NCI-H2029 (cell line): ENCODE measurements around the gene NXPH1.
A peak's percentile ranks its signal among the peaks of the same experiment; 100 is the strongest.

ENCODE experiments used
- DNase-seq: peaks from one replicate; lab custom pipeline; 2025; lab: John Stamatoyannopoulos, UW

The NXPH1 gene

DNA sequence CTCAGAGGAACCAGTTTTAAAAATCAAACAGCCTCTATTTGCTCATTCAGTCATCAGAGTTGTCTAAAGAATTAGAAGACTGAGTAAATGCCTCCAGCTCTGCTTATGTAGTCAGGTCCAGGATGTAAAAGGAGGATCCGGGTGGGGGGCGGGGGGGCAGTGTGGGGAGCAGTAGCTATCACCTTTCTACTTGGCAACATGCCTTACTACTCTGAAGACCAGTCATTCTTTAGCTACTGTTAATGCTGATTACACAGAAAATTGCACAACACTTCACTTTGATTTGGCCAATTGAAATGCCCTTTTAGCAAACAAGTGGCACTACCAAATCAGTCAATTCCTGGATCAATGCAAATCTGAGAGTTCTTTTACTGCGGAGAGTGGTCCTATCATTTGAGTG, 164.2 kb downstream of the NXPH1 start:
- DNase-seq: peak; percentile 63

- DNase-seq: no peak
Measured at GRCh38 chr7:8601121-8601520, 167.7 kb downstream of the NXPH1 start.

- DNase-seq: no peak
Measured at GRCh38 chr7:8605221-8605620, 171.8 kb downstream of the NXPH1 start.

DNA sequence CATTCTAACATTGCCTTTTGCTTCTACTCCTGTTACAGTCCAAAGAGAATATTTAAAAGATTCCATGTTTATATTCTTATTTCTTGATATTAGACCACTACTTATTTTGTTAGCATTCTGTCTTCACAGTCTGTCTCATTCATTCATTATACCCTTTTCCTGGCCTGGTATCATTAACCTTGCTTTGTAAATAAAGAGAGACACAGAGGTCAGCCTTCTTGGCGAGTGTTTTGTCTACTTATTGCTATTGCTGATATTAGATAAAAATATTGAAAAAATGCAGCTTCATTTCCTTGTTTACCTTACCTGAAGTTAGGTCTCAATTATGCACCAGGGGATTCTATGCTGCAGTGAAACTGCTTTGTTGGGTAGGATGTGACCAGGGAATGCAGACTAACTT, 179.2 kb downstream of the NXPH1 start:
- no peak for DNase-seq

- no peak for DNase-seq
Measured at GRCh38 chr7:8613191-8613590, 179.8 kb downstream of the NXPH1 start.

- no peak for DNase-seq
Measured at GRCh38 chr7:8615019-8615418, 181.6 kb downstream of the NXPH1 start.

GRCh38 chr7:8618441-8619070, 185.1 kb downstream of the NXPH1 start:
- no peak for DNase-seq

DNA sequence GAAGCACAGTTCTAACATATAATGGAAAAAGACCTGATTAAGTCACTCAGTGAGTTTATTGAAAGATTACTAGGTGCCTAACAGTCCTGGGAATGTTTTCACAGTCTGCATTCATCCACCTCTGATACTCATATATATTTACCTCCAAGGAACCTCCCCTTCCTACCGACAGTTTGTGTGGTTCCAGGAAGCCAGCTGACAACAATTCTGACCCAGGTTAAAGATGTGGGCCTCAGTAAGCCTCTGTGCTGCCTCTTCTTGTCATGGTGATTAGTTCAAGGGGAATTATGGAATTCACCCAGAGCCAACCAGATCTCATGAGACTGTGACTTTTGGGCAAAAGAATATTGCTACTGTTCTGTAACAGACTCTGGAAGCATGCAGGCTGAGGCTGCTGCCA, 186.8 kb downstream of the NXPH1 start:
- no peak for DNase-seq

DNA sequence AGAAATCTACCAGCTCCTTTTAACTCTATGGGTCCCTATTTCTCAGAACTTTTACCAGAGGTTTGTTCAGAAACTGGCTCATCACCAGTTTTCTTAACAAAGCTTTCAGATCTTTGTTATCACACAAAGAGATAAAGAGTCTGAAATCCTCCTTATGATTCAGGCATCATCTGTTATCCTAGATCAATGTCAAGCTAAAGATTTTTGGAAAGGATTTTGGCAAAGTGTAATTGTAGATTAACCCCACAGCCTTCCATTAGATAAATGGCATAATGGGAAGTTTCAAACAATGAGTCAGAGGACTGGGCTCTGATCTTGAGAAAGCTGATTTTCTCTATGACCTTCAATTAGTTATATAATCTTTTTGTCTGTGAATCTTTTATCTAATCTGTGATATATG, 192.2 kb downstream of the NXPH1 start:
- DNase-seq: no peak

GRCh38 chr7:8627325-8627724, 193.9 kb downstream of the NXPH1 start:
- peak; percentile 14 for DNase-seq

- DNase-seq: no peak
Measured at GRCh38 chr7:8628656-8629055, 195.2 kb downstream of the NXPH1 start.

- no peak for DNase-seq
Measured at GRCh38 chr7:8629504-8629903, 196.1 kb downstream of the NXPH1 start.

DNA sequence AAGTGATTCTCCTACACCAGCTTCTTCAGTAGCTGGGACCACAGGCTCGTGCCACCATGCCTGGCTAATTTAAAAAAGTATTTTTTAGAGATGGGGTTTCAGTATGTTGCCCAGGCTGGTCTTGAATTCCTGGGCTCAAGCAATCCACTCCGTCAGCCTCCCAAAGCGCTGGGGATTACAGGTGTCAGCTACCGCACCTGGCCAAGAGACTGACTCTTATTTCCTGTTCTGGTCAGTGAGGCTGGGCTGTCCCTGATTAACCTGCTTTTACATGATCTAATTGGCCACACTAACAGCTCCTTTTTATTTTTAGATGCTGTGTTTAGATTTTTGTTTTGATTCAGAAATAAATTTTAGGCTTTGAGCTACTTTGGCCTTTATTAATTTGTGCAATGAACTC, 203.9 kb downstream of the NXPH1 start:
- DNase-seq: peak; percentile 65

DNA sequence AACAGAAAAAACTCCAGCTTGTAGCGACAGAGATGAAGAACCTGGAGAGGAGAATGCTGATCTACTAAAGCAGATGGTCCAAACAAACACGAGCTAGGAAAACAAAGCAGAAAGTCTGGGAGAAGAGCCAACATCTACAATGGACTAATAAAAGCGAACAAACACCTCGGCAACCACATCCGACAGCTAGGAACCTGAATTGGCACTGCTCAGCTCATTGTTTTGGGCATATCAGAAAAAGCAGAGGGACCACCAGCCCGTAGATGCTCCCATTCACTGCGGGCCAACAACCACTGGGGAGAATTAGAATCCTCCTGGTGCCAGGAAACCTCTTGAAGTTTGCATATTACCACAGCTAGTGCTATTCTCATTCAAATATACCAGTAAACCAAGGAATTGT, 204.7 kb downstream of the NXPH1 start:
- peak; percentile 98 for DNase-seq

- no peak for DNase-seq
Measured at GRCh38 chr7:8639668-8640067, 206.3 kb downstream of the NXPH1 start.

- no peak for DNase-seq
Measured at GRCh38 chr7:8640671-8641070, 207.3 kb downstream of the NXPH1 start.

GRCh38 chr7:8668627-8669500, 235.5 kb downstream of the NXPH1 start:
- DNase-seq: no peak

DNA sequence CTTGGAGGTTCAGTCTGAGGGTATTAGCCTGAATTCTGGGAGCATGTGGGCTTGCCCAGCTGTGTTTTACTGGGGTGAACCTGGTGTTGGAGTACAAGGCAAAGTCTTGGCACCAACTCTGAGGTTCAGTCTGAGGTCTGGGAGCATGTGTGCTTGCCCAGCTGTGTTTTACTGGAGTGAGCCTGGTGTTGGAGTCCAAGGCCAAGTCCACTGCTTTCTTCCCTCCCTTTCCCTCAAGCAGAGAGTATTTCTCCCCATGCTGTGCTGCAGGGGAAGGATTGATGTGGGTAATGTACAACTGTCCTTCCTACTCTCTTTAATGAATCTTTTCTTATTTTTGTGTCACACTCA, 236.1 kb downstream of the NXPH1 start:
- no peak for DNase-seq

DNA sequence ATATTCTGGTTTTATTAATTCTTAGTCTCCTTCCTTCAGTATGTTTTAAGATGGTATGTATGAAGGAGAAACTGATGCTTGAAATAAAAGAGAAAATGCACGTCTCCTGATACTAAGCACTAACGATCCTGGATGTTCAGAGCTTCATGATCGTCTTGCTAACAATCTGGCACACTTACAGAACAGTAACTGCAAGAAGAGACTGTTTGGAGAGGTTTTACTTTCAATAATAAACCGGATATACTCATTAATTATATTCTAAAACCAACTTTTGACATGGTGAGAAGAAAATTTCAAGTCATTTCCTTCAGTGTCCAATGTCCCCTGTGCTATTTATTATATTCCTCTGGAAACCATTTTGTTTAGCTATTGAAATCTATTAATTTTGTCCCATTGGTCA, 251.0 kb downstream of the NXPH1 start:
- DNase-seq: no peak

GRCh38 chr7:8699875-8700624, 266.6 kb downstream of the NXPH1 start:
- DNase-seq: no peak

- DNase-seq: no peak
Measured at GRCh38 chr7:8702807-8703206, 269.4 kb downstream of the NXPH1 start.

DNA sequence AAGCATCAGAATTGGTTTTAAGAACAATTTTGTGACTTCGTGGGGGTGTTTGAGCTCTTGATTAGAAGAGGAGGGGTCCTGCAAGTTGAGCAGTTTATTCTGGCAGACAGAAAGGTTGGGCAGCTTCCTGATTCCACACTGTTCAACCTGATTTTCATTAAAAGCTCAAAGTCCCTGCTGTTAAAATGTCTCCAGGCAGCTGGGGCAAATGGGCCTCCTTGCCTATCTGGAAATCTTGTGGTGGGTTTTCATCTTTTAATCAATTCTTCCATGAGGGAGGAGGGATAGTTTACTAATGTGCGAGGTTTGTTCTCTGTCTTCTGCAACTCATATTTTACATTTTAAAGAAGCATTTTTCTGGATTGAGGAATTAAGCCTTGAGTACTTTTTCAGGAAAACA, 276.7 kb downstream of the NXPH1 start:
- no peak for DNase-seq

DNA sequence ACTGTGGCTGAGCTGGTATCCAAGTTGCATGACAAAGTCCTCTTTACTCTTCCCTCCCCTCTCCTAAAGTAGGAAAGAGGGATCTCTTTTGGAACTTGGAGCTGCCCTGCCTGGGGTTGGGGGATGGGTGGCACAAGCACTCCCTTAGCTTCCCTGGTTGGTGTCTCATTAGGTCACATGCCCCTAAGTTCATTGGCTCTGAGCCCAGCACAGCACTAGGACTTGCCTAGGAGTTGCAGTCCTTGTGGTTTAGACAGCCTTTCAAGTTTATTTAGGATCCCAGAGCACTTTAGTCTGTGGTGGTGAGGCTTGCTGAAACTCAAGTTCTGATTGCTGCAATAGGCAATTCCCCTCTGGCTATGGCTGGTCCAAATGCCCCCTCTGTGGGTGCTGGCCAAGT, 281.4 kb downstream of the NXPH1 start:
- peak; percentile 11 for DNase-seq
